ENCODE data around the gene OCLN. TPM values are rescaled to one million over a fixed set of nuclear protein-coding genes. Genes with fewer than 3 reads are reported as not detected.
"Not testable (repeated sequence)": the region's sequence is repeated elsewhere in the genome, so short reads cannot be mapped to it uniquely, and the experiment has no call there.

Gene OCLN
- total and polyA plus RNA-seq, 2 experiments from 2014 or later, result 14.3 to 61.6 TPM

GRCh38 chr5:69512740-69513260 is 20.2 kb downstream of the OCLN start:
- Histone ChIP-seq H3K4me2 (no peak overlapping the region), H3K79me2 (replicated peaks; ENCODE audit: insufficient read depth) (peaks cover 8% of the 10 kb centered on the region), H4K20me1 (replicated peaks; ENCODE audit: insufficient read depth) (no peaks in the 10 kb centered on the region), H3K36me3 (ENCODE audit: insufficient read depth) (peaks cover 19% of the 10 kb centered on the region; the same call in 1 of the 2 replicates), H3K4me1 (ENCODE audit: insufficient read depth) (no peaks in the 10 kb centered on the region), H3K4me3 (no peak overlapping the region), H2AFZ (no peak overlapping the region), H3K27ac (ENCODE audit: low read depth) (no peak overlapping the region), H3K9me2 (ENCODE audit: insufficient read depth) (no peaks in the 10 kb centered on the region), H3F3A (replicated peaks; ENCODE audit: low read depth) (no peaks in the 10 kb centered on the region), H3K27me3 (ENCODE audit: insufficient read depth) (no peaks in the 10 kb centered on the region)
- peaks cover 2% of the 10 kb centered on the region for H3K27me3 Mint-ChIP-seq (ENCODE audit: insufficient read depth, low read depth, poor library complexity)
- no peak overlapping the region for H3K27ac Mint-ChIP-seq
- H3K4me1 Mint-ChIP-seq, result no peaks in the 10 kb centered on the region
- TF ChIP-seq EZH2phosphoT487 (IDR thresholded peaks at IDR 0.05; ENCODE audit: unreplicated experiment) (peak; percentile 41), NANOG (IDR thresholded peaks at IDR 0.05; ENCODE audit: borderline replicate concordance) (no peak), ZNF114 (CRISPR knock-in tag; IDR thresholded peaks at IDR 0.05) (no peak), EZH2 (IDR thresholded peaks at IDR 0.05; ENCODE audit: low read depth, unreplicated experiment) (no peak), POLR2AphosphoS5 (IDR thresholded peaks at IDR 0.05; ENCODE audit: low read depth) (no peak), REST (IDR thresholded peaks at IDR 0.05; ENCODE audit: unreplicated experiment) (no peak)
- ATAC-seq (no peak), DNase-seq (ENCODE audit: low spot score) (no peak)
- H3K9me3 Mint-ChIP-seq, result peaks cover 17% of the 10 kb centered on the region
- H3K36me3 Mint-ChIP-seq (ENCODE audit: low read depth), result peaks cover 77% of the 10 kb centered on the region
- no peak overlapping the region for H3K4me3 Mint-ChIP-seq

DNA sequence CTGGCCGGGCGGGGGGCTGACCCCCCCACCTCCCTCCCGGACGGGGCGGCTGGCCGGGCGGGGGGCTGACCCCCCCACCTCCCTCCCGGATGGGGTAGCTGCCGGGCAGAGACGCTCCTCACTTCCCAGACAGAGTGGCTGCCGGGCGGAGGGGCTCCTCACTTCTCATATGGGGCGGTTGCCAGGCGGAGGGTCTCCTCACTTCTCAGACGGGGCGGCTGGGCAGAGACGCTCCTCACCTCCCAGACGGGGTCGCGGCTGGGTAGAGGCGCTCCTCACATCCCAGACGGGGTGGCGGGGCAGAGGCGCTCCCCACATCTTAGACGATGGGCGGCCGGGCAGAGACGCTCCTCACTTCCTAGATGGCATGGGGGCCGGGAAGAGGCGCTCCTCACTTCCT is 23.0 kb downstream of the OCLN start:
- peaks cover 58% of the 10 kb centered on the region for H3K36me3 Mint-ChIP-seq (ENCODE audit: low read depth)
- H3K4me1 Mint-ChIP-seq, result not testable (repeated sequence)

DNA sequence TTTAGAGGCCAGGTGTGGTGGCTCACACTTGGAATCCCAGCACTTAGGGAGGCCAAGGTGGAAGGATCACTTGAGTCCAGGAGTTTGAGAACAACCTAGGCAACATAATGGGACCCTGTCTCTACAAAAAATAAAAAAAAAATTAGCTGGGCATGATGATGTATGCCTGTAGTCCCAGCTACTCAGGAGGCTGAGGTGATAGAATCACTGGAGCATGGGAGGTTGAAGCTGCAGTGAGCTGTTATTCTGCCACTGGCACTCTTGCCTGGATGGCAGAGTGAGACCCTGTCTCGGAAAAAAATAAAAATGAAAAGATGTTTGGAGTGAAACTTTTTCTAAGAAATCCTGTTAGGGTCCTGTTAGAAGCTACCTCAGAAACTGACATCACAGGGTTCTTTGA is 24.2 kb downstream of the OCLN start:
- peaks cover 52% of the 10 kb centered on the region for H3K36me3 Mint-ChIP-seq (ENCODE audit: low read depth)
- H3K4me3 Mint-ChIP-seq, result no peak overlapping the region
- no peak overlapping the region for H3K4me2 ChIP-seq
- H3K9me3 Mint-ChIP-seq, result peaks cover 17% of the 10 kb centered on the region
- no peaks in the 10 kb centered on the region for H3K9me2 ChIP-seq (ENCODE audit: insufficient read depth)
- ATAC-seq (no peak), DNase-seq (ENCODE audit: low spot score) (no peak)
- peaks cover 3% of the 10 kb centered on the region; the same call in 1 of the 2 replicates for H3K36me3 ChIP-seq (ENCODE audit: insufficient read depth)
- H3K27me3 Mint-ChIP-seq (ENCODE audit: insufficient read depth, low read depth, poor library complexity), result peaks cover 1% of the 10 kb centered on the region
- H3K27ac ChIP-seq (ENCODE audit: low read depth), result no peak overlapping the region
- H3F3A ChIP-seq (replicated peaks; ENCODE audit: low read depth), result no peaks in the 10 kb centered on the region
- H3K27ac Mint-ChIP-seq, result no peak overlapping the region
- H4K20me1 ChIP-seq (replicated peaks; ENCODE audit: insufficient read depth), result peaks cover 11% of the 10 kb centered on the region
- peaks cover 15% of the 10 kb centered on the region for H3K79me2 ChIP-seq (replicated peaks; ENCODE audit: insufficient read depth)
- TF ChIP-seq REST (IDR thresholded peaks at IDR 0.05; ENCODE audit: unreplicated experiment) (no peak), CREB1 (CRISPR knock-in tag; IDR thresholded peaks at IDR 0.05; ENCODE audit: low read depth) (no peak), EZH2 (IDR thresholded peaks at IDR 0.05; ENCODE audit: low read depth, unreplicated experiment) (no peak), ETS1 (IDR thresholded peaks at IDR 0.05) (no peak), JUNB (IDR thresholded peaks at IDR 0.05; ENCODE audit: unreplicated experiment) (no peak)
- H3K27me3 ChIP-seq (ENCODE audit: insufficient read depth), result no peaks in the 10 kb centered on the region
- H2AFZ ChIP-seq, result no peak overlapping the region
- H3K4me3 ChIP-seq, result no peak overlapping the region
- no peaks in the 10 kb centered on the region for H3K4me1 Mint-ChIP-seq
- H3K4me1 ChIP-seq (ENCODE audit: insufficient read depth), result no peaks in the 10 kb centered on the region

More for the DNA sequence above, 23.0 kb downstream of the OCLN start:
- not testable (repeated sequence) for H3F3A ChIP-seq (replicated peaks; ENCODE audit: low read depth); DNase-seq (ENCODE audit: low spot score); H3K9me2 ChIP-seq (ENCODE audit: insufficient read depth); H2AFZ ChIP-seq; H3K4me3 Mint-ChIP-seq; H3K4me3 ChIP-seq; H3K36me3 ChIP-seq (ENCODE audit: insufficient read depth); H3K27me3 ChIP-seq (ENCODE audit: insufficient read depth); H3K27ac ChIP-seq (ENCODE audit: low read depth); H3K4me2 ChIP-seq; ATAC-seq; H3K27me3 Mint-ChIP-seq (ENCODE audit: insufficient read depth, low read depth, poor library complexity); H3K4me1 ChIP-seq (ENCODE audit: insufficient read depth); H3K27ac Mint-ChIP-seq
- peaks cover 12% of the 10 kb centered on the region for H3K79me2 ChIP-seq (replicated peaks; ENCODE audit: insufficient read depth)
- peaks cover 17% of the 10 kb centered on the region for H3K9me3 Mint-ChIP-seq
- H4K20me1 ChIP-seq (replicated peaks; ENCODE audit: insufficient read depth), result peaks cover 11% of the 10 kb centered on the region

All from GM23338 (cell line).